ENCODE measurements around the gene RALGDS.
"Not testable (repeated sequence)": the region's sequence is repeated elsewhere in the genome, so short reads cannot be mapped to it uniquely, and the experiment has no call there.

Gene RALGDS

DNA sequence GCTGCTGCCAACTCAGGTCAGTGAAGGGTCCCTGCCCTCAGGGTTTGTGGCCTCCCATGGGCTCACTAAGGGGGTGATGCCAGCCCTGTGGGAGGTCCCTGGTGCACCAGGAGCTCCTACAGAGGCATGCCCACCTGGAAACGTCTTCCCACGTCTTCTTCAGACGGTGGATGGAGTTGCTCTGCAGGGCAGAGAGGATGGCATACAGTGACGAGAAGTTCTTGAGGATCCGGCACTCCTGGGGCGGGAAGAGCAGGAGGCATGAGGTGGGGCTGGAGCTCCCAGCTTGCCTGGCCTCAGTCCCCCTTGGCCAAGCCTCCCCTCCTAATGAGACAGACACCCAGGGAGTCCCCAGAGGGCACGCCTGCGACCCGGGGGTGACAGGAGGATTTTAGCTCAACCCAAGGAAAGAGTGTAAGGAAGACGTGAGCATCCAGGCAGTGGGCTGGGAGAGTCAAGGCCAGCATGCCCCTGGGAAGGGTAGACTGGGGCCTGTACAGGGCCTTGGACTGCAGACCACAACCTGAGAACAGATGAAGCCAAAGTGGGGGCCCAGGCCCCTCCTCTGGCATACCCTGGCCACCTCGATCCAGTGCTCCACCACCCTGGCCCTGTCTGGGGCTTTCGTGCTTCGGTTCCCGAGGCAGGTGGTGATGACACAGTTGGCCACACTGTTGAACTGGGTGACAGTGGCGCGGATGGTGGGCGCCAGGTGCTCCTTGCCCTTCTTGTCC, 14.4 kb downstream of the RALGDS start:
- DNase-seq (ENCODE audit: low read depth in 2 of 2) = no peak

- DNase-seq (ENCODE audit: low read depth in 2 of 2) = no peak
Measured at GRCh38 chr9:133105461-133105770, 15.6 kb downstream of the RALGDS start.

GRCh38 chr9:133104718-133105460, 16.2 kb downstream of the RALGDS start:
- DNase-seq (ENCODE audit: low read depth in 2 of 2) = no peak

GRCh38 chr9:133103987-133104505, 17.0 kb downstream of the RALGDS start:
- DNase-seq (ENCODE audit: low read depth in 2 of 2) = no peak

- DNase-seq (ENCODE audit: low read depth in 2 of 2) = no peak
Measured at GRCh38 chr9:133103183-133103986, 17.7 kb downstream of the RALGDS start.

DNA sequence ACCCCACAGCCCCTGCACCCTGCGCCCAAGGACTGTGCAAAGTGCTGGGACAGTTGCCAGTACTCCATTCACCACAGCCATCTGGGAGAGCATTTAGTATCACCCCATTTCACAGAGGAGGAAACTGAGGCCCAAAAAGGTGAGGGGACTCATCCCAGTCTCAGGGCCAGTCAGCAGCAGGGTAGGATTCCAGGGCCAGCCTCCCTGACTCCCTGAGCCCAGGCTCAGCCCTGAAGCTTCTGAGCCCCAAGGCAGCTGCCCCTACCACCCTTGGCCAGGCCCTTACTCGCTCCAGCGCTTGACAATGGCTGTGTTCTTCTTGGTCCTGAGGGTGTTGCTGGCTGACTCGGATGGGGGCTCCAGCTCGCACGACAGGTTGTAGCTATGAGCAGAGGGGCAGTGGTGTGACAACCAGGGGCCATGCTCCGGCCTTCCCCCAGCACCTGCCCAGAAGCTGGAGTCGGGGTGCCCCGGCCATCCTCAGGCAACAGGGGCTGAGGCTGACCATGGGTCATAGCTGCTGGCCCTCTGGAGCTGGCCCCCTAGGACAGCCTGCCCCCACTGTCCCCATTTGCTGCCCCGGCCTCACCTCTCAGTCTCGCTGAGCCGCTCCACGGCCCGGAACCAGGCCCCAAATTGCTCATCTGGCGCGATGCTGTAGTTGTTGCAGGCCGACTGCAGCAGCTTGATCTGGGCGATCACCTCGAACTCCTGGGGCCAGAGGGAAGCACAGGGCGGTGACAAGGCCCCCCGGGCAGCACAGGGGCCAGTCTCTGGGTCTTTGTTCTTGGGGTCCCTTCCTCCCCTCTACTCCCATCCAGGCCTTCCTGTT, 18.6 kb downstream of the RALGDS start:
- DNase-seq (ENCODE audit: low read depth in 2 of 2) = no peak

GRCh38 chr9:133101356-133102189, 19.5 kb downstream of the RALGDS start:
- no peak for DNase-seq (ENCODE audit: low read depth in 2 of 2)

DNA sequence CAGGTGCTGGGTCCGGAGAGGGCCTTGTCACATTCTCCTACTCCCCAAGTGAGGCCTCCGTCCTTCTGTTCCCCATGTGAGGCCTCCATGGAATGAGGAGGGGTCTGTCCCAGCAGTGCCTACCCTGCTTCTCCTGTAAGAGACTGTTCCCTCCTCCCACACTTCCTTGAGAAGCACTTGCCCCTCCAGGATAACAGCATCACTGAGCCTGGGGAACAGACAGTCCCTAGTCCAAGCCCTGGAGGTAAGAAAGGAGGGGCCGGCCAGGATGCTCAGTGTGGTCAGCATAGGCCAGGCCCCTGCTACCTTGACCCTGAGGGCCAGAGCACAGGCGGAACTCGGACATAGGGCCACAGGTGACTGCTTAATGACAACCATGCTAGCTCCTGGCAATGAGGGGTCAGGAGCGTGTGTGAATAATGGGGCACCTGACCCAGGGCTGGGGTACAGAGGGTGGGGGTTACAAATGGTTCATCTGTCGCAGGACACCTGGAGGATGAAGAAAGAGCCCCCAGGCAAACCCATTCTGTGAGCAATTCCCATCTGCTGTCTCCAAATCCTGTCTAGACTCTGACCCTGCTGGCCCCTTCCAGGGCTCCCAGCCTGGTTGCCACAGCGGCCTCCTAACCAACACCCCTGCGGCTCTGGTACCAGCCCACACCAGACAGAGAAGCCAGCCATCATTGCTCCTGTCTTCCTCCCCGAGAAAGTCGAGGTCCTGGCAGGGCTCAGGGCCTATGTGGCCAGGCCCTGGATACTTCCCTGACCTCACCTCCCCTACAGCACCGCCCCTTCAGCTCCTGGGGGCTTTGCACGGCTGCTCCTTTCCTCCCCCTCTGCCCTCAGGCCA, 20.3 kb downstream of the RALGDS start:
- no peak for DNase-seq (ENCODE audit: low read depth in 2 of 2)

DNA sequence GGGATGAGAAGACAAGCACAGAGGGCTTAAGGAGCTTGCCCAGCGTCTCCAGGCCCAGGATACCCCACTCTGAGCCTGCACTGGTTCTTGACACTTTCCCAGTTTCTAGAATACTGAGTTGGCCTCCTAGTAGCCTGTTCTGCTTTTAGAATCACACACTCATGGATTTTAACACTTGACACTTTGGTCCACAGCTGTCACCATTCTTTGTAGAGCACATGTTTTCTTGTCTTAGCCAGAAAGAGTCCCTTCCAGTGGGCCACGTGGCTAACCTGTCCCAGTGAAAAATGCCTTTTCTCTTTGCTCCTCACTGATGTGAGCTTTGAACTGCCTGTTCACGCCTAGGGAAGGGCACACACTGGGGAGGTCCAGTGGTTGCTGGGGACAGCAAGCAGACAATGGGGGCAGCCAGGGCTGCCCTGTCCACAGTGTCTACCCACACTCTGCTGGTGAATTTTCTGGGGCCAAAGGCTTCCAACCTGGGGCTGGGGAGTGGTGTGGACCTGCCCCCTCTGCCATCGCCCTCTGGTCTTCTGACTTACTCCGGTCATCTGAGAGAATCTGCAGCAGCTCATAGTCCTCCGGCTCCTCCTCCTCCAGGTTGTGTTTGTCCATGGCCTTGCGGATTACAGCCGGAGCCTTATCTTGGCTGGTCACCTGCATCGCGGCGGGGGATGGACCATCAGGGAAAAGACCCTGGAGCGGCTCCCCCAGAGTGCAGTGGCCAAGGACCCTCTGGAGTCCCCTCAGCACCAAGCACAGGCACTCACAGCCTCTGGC, 21.1 kb downstream of the RALGDS start:
- DNase-seq (ENCODE audit: low read depth in 2 of 2) = no peak

- no peak for DNase-seq (ENCODE audit: low read depth in 2 of 2)
Measured at GRCh38 chr9:133098871-133099270, 22.2 kb downstream of the RALGDS start.

GRCh38 chr9:133098104-133098754, 22.8 kb downstream of the RALGDS start:
- DNase-seq (ENCODE audit: low read depth in 2 of 2) = no peak

DNA sequence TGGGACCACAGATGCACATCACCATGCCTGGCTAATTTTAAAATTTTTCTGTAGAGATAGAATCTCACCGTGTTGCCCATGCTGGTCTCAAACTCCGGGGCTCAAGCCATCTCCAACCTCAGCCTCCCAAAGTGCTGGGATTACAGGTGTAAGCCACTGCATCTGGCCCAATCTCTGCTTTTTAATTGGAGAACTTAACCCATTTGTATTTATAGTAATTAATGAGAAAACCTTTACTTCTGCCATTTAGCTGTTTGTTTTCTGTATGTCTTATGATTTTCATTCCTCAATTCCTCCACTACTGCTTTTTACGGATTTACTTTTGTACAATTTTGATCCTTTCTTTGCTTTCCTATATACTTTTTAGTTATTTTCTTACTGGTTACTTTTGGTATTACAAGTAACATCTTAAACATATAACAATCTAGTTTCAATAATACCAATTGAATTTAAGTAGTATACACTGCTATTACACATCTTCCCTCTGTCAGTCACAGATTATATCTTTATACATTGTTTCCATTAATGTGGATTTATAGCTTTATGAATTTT, 26.1 kb downstream of the RALGDS start:
- DNase-seq (ENCODE audit: low read depth in 2 of 2) = no peak

GRCh38 chr9:133094351-133094750, 26.7 kb downstream of the RALGDS start:
- DNase-seq (ENCODE audit: low read depth in 2 of 2) = not testable (repeated sequence)

GRCh38 chr9:133090752-133091385, 30.2 kb downstream of the RALGDS start:
- DNase-seq (ENCODE audit: low read depth in 2 of 2) = no peak

- no peak for DNase-seq (ENCODE audit: low read depth in 2 of 2)
Measured at GRCh38 chr9:133090187-133090586, 30.9 kb downstream of the RALGDS start.

DNA sequence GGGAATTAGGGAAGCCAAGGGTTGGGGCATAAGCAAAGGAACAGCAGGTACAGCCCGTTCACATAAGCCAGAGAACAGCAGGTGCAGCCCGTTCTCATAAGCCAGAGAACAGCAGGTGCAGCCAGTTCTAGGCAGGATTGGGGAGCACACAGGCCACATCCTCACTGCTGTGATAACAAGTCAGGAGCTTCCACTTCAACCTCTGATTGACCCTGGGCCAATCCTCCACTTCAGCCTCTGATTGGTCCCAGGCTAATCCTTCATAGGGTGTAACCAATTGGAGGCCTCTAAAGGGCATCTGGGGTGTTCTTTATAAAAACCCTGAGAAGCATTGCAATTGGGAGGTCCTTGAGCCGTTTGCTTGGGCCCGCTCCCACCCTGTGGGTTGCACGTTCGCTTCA, 31.8 kb downstream of the RALGDS start:
- DNase-seq (ENCODE audit: low read depth in 2 of 2) = no peak

GRCh38 chr9:133088756-133089155, 32.3 kb downstream of the RALGDS start:
- DNase-seq (ENCODE audit: low read depth in 2 of 2) = no peak

Data from stimulated activated CD8-positive, alpha-beta memory T cell treated with anti-CD3 and anti-CD28 coated beads, Interleukin-15, amount 100 ng/mL, for 4 hours (primary cell).